Renal cortex interstitium (tissue), 11 donors: ENCODE results near the gene ACOXL. TPM values are rescaled to one million over a fixed set of nuclear protein-coding genes. Genes with fewer than 3 reads are reported as not detected.

ENCODE experiments used
- DNase-seq, 11 donors: peaks; one replicate each; pipeline ENCODE4 v3.0.0-alpha.2; 2013; ENCODE audit warnings: low read depth in 9 of 11, low spot score in 4 of 11; ENCODE audit errors: extremely low read depth in 1 of 11
- polyA plus RNA-seq, 3 donors: library from polyadenylated mRNA; unstranded; fragments of 120-200 nt; gene quantifications; one replicate each; pipeline ENCODE4 v1.2.1, GENCODE V29; 2013; ENCODE audit not compliant: insufficient read length in 3 of 3

Gene ACOXL
- polyA plus RNA-seq, 3 donors, result 0.69 to 0.83 (median 0.73) TPM

- DNase-seq, result no peak
These were observed 129.4 kb downstream of the ACOXL start for GRCh38 chr2:110861616-110862260.

GRCh38 chr2:110863726-110864125 lies 131.4 kb downstream of the ACOXL start:
- no peak for DNase-seq

- no peak for DNase-seq
These were observed 131.8 kb downstream of the ACOXL start for GRCh38 chr2:110864176-110864575.

GRCh38 chr2:110864731-110865130 lies 132.4 kb downstream of the ACOXL start:
- DNase-seq, result no peak

GRCh38 chr2:110865188-110865587 lies 132.8 kb downstream of the ACOXL start:
- no peak for DNase-seq

GRCh38 chr2:110866045-110866444 lies 133.7 kb downstream of the ACOXL start:
- no peak for DNase-seq

GRCh38 chr2:110866466-110866865 lies 134.1 kb downstream of the ACOXL start:
- DNase-seq, result no peak

- no peak for DNase-seq
These were observed 134.7 kb downstream of the ACOXL start for GRCh38 chr2:110867078-110867477.

GRCh38 chr2:110868971-110869370 lies 136.6 kb downstream of the ACOXL start:
- DNase-seq, result no peak

GRCh38 chr2:110869472-110870446 lies 137.4 kb downstream of the ACOXL start:
- DNase-seq, result no peak

- no peak for DNase-seq
These were observed 138.2 kb downstream of the ACOXL start for GRCh38 chr2:110870545-110870944.

GRCh38 chr2:110871637-110872036 lies 139.3 kb downstream of the ACOXL start:
- no peak for DNase-seq

GRCh38 chr2:110872521-110872920 lies 140.1 kb downstream of the ACOXL start:
- DNase-seq, result no peak

- no peak for DNase-seq
These were observed 140.7 kb downstream of the ACOXL start for GRCh38 chr2:110873056-110873502.

GRCh38 chr2:110873597-110874452 lies 141.5 kb downstream of the ACOXL start:
- DNase-seq, result no peak

GRCh38 chr2:110874453-110875383 lies 142.3 kb downstream of the ACOXL start:
- DNase-seq, result no peak

GRCh38 chr2:110875384-110875725 lies 143.0 kb downstream of the ACOXL start:
- no peak for DNase-seq
